Uterus (tissue), 4 donors: ENCODE data around the gene ANP32E. TPM values are rescaled to one million over a fixed set of nuclear protein-coding genes. Genes with fewer than 3 reads are reported as not detected.
"Not testable (repeated sequence)": the region's sequence is repeated elsewhere in the genome, so short reads cannot be mapped to it uniquely, and the experiment has no call there.

ENCODE experiments used
- DNase-seq, 2 donors: peaks; one replicate each; pipeline ENCODE4 v3.0.0-alpha.2; 2019 to 2020
- H3K27ac ChIP-seq, 2 donors: fragments of 200-600 bp; sonication (generic); 1 replicate in 1 of 2; 2 replicates in 1 of 2; pipeline ENCODE4 v1.5.1; 2016 to 2018
- H3K27me3 ChIP-seq, 2 donors: fragments of 200-600 bp; sonication (generic); one replicate each; pipeline ENCODE4 v1.5.1; 2018 to 2019; ENCODE audit warnings: control low read depth in 1 of 2
- H3K36me3 ChIP-seq, 2 donors: fragments of 200-600 bp; sonication (generic); one replicate each; pipeline ENCODE4 v1.5.1; 2019; ENCODE audit warnings: control low read depth in 1 of 2
- H3K4me1 ChIP-seq, 2 donors: fragments of 200-600 bp; sonication (generic); one replicate each; pipeline ENCODE4 v1.5.1; 2018 to 2019; ENCODE audit warnings: control low read depth in 1 of 2
- H3K4me3 ChIP-seq, 2 donors: fragments of 200-600 bp; sonication (generic); 1 replicate in 1 of 2; 2 replicates in 1 of 2; pipeline ENCODE4 v1.5.1; 2018 to 2019; ENCODE audit warnings: mild to moderate bottlenecking in 1 of 2
- H3K9me3 ChIP-seq, 2 donors: fragments of 200-600 bp; sonication (generic); one replicate each; pipeline ENCODE4 v1.5.1; 2019; ENCODE audit warnings: control low read depth in 1 of 2
- CTCF ChIP-seq, 4 experiments: fragments of 200-600 bp in 2 of 4; fragments of 450-650 bp in 2 of 4; sonication (generic) in 2 of 4; IDR thresholded peaks; one replicate each; pipeline ENCODE4 v1.5.1; 2016 to 2019; ENCODE audit warnings: antibody characterized with exemption in 4 of 4, mild to moderate bottlenecking in 2 of 4, moderate library complexity in 1 of 4
- POLR2A ChIP-seq, 2 donors: fragments of 450-650 bp; IDR thresholded peaks; one replicate each; pipeline ENCODE4 v1.6.1; 2016; ENCODE audit warnings: antibody characterized with exemption in 2 of 2, mild to moderate bottlenecking in 1 of 2, moderate library complexity in 1 of 2
- intact Hi-C: fragments of 100-400 bp; cut with DNase I; formaldehyde crosslinking; loops from one replicate; pipeline ENCODE4 v1.15.1; 2023; ENCODE audit warnings: low total_unique reads
- total RNA-seq, 4 donors: library from RNA; depleted of rRNA in 3 of 4; stranded (reverse); fragments of >200 nt in 3 of 4; gene quantifications; one replicate each; pipeline versions ENCODE4 v1.1.0 to v1.2.4, GENCODE V29; 2014 to 2023
- donor health status: DM: yes; HTN: yes; CAD: no.

Gene ANP32E
- total RNA-seq, 4 donors from 2014 or later: 1.3 to 55.1 (median 38.6) TPM

GRCh38 chr1:150212070-150212469 is 23.8 kb downstream of the ANP32E start:
- no peaks in the 10 kb centered on the region for H3K4me1 ChIP-seq
- intact Hi-C loops: no loop called here
- DNase-seq: no peak

GRCh38 chr1:150210706-150211105 is 25.2 kb downstream of the ANP32E start:
- TF ChIP-seq POLR2A (IDR thresholded peaks at IDR 0.05) (no peak), CTCF (IDR thresholded peaks at IDR 0.05) (no peak)
- Histone ChIP-seq H3K4me3 (no peak overlapping the region), H3K27me3 (no peaks in the 10 kb centered on the region), H3K9me3 (no peaks in the 10 kb centered on the region), H3K27ac (no peak overlapping the region), H3K36me3 (no peaks in the 10 kb centered on the region), H3K4me1 (no peaks in the 10 kb centered on the region)
- no peak for DNase-seq
- intact Hi-C loops: no loop called here

More at GRCh38 chr1:150212070-150212469, 23.8 kb downstream of the ANP32E start:
- Histone ChIP-seq H3K27me3 (no peaks in the 10 kb centered on the region), H3K36me3 (no peaks in the 10 kb centered on the region), H3K9me3 (no peaks in the 10 kb centered on the region), H3K4me3 (no peak overlapping the region), H3K27ac (no peak overlapping the region)
- no peak for TF ChIP-seq CTCF (IDR thresholded peaks at IDR 0.05)
- no peak for TF ChIP-seq POLR2A (IDR thresholded peaks at IDR 0.05)

GRCh38 chr1:150210091-150210490 is 25.8 kb downstream of the ANP32E start:
- no peak overlapping the region for H3K4me3 ChIP-seq
- H3K27ac ChIP-seq: no peak overlapping the region
- no peak for DNase-seq
- no peak for TF ChIP-seq POLR2A (IDR thresholded peaks at IDR 0.05)
- no peak for TF ChIP-seq CTCF (IDR thresholded peaks at IDR 0.05)
- no peaks in the 10 kb centered on the region for H3K27me3 ChIP-seq
- H3K4me1 ChIP-seq: no peaks in the 10 kb centered on the region
- H3K36me3 ChIP-seq: no peaks in the 10 kb centered on the region
- no peaks in the 10 kb centered on the region for H3K9me3 ChIP-seq
- intact Hi-C loops: no loop called here

- H3K4me1 ChIP-seq, H3K27me3 ChIP-seq, H3K4me3 ChIP-seq, intact Hi-C loops, H3K36me3 ChIP-seq, H3K27ac ChIP-seq, DNase-seq, H3K9me3 ChIP-seq: not testable (repeated sequence)
Measured at GRCh38 chr1:150208460-150208859, 27.5 kb downstream of the ANP32E start.

- intact Hi-C loops: no loop called here
- TF ChIP-seq POLR2A (IDR thresholded peaks at IDR 0.05): no peak
- TF ChIP-seq CTCF (IDR thresholded peaks at IDR 0.05): no peak
- Histone ChIP-seq H3K9me3 (no peaks in the 10 kb centered on the region), H3K36me3 (no peaks in the 10 kb centered on the region), H3K4me3 (no peak overlapping the region), H3K27ac (no peak overlapping the region), H3K4me1 (no peaks in the 10 kb centered on the region), H3K27me3 (no peaks in the 10 kb centered on the region)
- no peak for DNase-seq
Measured at GRCh38 chr1:150207281-150207971, 28.5 kb downstream of the ANP32E start.

- no peak for DNase-seq
- Histone ChIP-seq H3K9me3 (no peaks in the 10 kb centered on the region), H3K27me3 (no peaks in the 10 kb centered on the region), H3K36me3 (no peaks in the 10 kb centered on the region), H3K4me1 (no peaks in the 10 kb centered on the region), H3K27ac (no peak overlapping the region), H3K4me3 (no peak overlapping the region)
- intact Hi-C loops: no loop called here
- TF ChIP-seq CTCF (IDR thresholded peaks at IDR 0.05) (no peak), POLR2A (IDR thresholded peaks at IDR 0.05) (no peak)
Measured at GRCh38 chr1:150196417-150196816, 39.5 kb downstream of the ANP32E start.
